SU-DHL-6 (cell line): Measurements from ENCODE around the gene PPIL4.
A peak's percentile ranks its signal among the peaks of the same experiment; 100 is the strongest.

ENCODE experiments used
- H2AFZ ChIP-seq: fragments of 200-600 bp; sonication (generic); 2 replicates; pipeline ENCODE4 v1.6.1; 2014; ENCODE audit warnings: low read depth, mild to moderate bottlenecking, moderate library complexity, mixed read lengths, antibody characterized with exemption, low read length; ENCODE audit not compliant: severe bottlenecking
- H3F3A ChIP-seq: fragments of 200-600 bp; shearing (Covaris generic); 2 replicates; pipeline ENCODE4 v1.6.0; 2016; ENCODE audit warnings: antibody characterized with exemption, mild to moderate bottlenecking; ENCODE audit not compliant: insufficient read depth
- H3K27ac ChIP-seq: fragments of 200-600 bp; sonication (generic); 2 replicates; pipeline ENCODE4 v1.5.1; 2016; ENCODE audit warnings: low read depth, mild to moderate bottlenecking, low read length, moderate library complexity, mixed read lengths
- H3K27me3 ChIP-seq: fragments of 200-600 bp; sonication (generic), shearing (Covaris generic); 2 replicates; pipeline ENCODE4 v1.6.0; 2014; ENCODE audit warnings: mild to moderate bottlenecking, low read length
- H3K36me3 ChIP-seq: fragments of 200-600 bp; sonication (generic); 2 replicates; pipeline ENCODE4 v1.6.1; 2014; ENCODE audit warnings: mild to moderate bottlenecking, low read length, mixed read lengths
- H3K4me2 ChIP-seq: fragments of 300-600, 200-600 bp; shearing (Covaris generic), sonication (generic); 2 replicates; pipeline ENCODE4 v1.6.0; 2014; ENCODE audit warnings: low read length, low read depth, mild to moderate bottlenecking; ENCODE audit not compliant: poor library complexity, severe bottlenecking
- H3K4me3 ChIP-seq: fragments of 200-600 bp; sonication (generic); 2 replicates; pipeline ENCODE4 v1.5.1; 2014; ENCODE audit warnings: antibody characterized with exemption, low read length, mild to moderate bottlenecking, mixed read lengths; ENCODE audit not compliant: insufficient read depth, poor library complexity, severe bottlenecking
- H3K79me2 ChIP-seq: fragments of 200-600 bp; sonication (generic); 2 replicates; pipeline ENCODE4 v1.6.1; 2014; ENCODE audit warnings: mild to moderate bottlenecking, low read length, moderate library complexity; ENCODE audit not compliant: insufficient read depth
- H3K9ac ChIP-seq: fragments of 200-600 bp; sonication (generic); 2 replicates; pipeline ENCODE4 v1.7.0; 2014; ENCODE audit warnings: mild to moderate bottlenecking, low read length
- H3K9me2 ChIP-seq: fragments of 200-600 bp; sonication (generic); replicated peaks from 2 replicates; pipeline ENCODE4 v1.6.1; 2014; ENCODE audit warnings: low read length; ENCODE audit not compliant: insufficient read depth
- H3K9me3 ChIP-seq: fragments of 200-600 bp; sonication (generic); 2 replicates; pipeline ENCODE4 v1.6.1; 2014; ENCODE audit warnings: low read length, mixed read lengths; ENCODE audit not compliant: insufficient read depth
- H4K20me1 ChIP-seq: fragments of 200-600 bp; sonication (generic); 2 replicates; pipeline ENCODE4 v1.6.1; 2014; ENCODE audit warnings: low read depth, mild to moderate bottlenecking, antibody characterized with exemption, low read length, moderate library complexity, mixed read lengths
- EZH2phosphoT487 ChIP-seq: fragments of 200-600 bp; sonication (generic), shearing (Covaris generic); conservative IDR thresholded peaks from 2 replicates; pipeline ENCODE4 v1.6.1; 2018; ENCODE audit warnings: mild to moderate bottlenecking, antibody characterized with exemption, low read length, moderate library complexity, mixed read lengths
- TF ChIP-seq, protein P1 (sequence below): fragments of 200-600 bp; sonication (generic); IDR thresholded peaks from one replicate; pipeline ENCODE4 v1.5.1; 2017; ENCODE audit warnings: antibody characterized with exemption, mild to moderate bottlenecking, low read length, moderate library complexity; ENCODE audit not compliant: insufficient read depth, poor library complexity, severe bottlenecking

The PPIL4 gene, protein sequence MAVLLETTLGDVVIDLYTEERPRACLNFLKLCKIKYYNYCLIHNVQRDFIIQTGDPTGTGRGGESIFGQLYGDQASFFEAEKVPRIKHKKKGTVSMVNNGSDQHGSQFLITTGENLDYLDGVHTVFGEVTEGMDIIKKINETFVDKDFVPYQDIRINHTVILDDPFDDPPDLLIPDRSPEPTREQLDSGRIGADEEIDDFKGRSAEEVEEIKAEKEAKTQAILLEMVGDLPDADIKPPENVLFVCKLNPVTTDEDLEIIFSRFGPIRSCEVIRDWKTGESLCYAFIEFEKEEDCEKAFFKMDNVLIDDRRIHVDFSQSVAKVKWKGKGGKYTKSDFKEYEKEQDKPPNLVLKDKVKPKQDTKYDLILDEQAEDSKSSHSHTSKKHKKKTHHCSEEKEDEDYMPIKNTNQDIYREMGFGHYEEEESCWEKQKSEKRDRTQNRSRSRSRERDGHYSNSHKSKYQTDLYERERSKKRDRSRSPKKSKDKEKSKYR

DNA sequence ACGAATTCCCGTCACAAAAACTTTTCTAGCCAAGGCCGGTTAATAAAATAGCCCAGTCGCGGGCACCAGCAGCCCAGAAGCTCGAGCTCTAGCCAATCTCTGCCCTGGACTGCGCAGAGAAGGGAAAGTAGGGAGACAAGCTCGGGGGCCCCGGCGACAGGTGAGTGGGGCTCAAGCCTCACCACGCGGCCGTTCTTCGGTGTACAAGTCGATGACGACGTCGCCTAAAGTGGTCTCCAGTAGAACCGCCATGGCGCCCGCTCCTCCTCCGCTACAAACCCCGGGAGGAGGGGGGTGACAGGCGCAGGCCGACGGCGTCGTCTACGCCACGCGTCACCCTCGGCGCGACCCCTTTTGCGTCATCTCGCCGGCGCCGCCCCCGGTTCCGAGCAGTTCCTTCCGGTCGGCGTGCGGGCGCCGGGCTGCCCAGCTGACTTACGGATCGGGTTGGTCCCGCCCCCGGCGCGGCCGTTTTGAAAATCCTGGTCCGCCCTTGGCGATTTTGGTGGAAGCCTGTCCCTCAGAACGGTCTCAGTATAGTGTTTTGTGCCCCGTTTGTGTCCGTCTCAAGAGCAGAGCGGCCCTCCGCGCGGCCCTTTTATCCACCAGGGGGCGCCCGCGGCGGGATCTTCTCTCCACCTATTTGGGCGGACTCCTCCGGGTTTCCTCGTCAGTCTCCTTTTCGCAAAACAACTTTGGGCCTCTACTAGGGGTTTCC lies at the start of gene PPIL4:
PPIL4 (minus strand) TSS at position 290 of the 718 bp plus-strand sequence; CDS start at position 252, 38 bp downstream.
- Histone ChIP-seq H3K27me3 (no peaks in the 10 kb centered on the region), H2AFZ (peak within 1 kb of the TSS; percentile 97), H3K36me3 (peaks cover 4% of the 10 kb centered on the region; the same call in 1 of the 2 replicates), H3K4me3 (peak within 1 kb of the TSS; percentile 83), H3K4me2 (peak within 1 kb of the TSS; percentile 87), H3K9me3 (no peaks in the 10 kb centered on the region), H3F3A (peaks cover 12% of the 10 kb centered on the region), H3K27ac (peak within 1 kb of the TSS; percentile 93), H3K9ac (peak within 1 kb of the TSS; percentile 86), H4K20me1 (peaks cover 3% of the 10 kb centered on the region; the same call in 1 of the 2 replicates), H3K9me2 (no peaks in the 10 kb centered on the region), H3K79me2 (peaks cover 45% of the 10 kb centered on the region)
- TF ChIP-seq EZH2phosphoT487 = no peak
- TF ChIP-seq, protein P1, sequence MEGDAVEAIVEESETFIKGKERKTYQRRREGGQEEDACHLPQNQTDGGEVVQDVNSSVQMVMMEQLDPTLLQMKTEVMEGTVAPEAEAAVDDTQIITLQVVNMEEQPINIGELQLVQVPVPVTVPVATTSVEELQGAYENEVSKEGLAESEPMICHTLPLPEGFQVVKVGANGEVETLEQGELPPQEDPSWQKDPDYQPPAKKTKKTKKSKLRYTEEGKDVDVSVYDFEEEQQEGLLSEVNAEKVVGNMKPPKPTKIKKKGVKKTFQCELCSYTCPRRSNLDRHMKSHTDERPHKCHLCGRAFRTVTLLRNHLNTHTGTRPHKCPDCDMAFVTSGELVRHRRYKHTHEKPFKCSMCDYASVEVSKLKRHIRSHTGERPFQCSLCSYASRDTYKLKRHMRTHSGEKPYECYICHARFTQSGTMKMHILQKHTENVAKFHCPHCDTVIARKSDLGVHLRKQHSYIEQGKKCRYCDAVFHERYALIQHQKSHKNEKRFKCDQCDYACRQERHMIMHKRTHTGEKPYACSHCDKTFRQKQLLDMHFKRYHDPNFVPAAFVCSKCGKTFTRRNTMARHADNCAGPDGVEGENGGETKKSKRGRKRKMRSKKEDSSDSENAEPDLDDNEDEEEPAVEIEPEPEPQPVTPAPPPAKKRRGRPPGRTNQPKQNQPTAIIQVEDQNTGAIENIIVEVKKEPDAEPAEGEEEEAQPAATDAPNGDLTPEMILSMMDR = peak; percentile 99

GRCh38 chr6:149593408-149593807 lies 47.6 kb upstream of the PPIL4 start:
- H3K4me3 ChIP-seq = no peak overlapping the region
- peaks cover 25% of the 10 kb centered on the region; the same call in 1 of the 2 replicates for H3F3A ChIP-seq
- no peaks in the 10 kb centered on the region for H3K27me3 ChIP-seq
- H3K4me2 ChIP-seq = no peak overlapping the region
- no peaks in the 10 kb centered on the region for H3K9me3 ChIP-seq
- H2AFZ ChIP-seq = no peak overlapping the region
- H3K9ac ChIP-seq = no peak overlapping the region
- no peaks in the 10 kb centered on the region for H3K79me2 ChIP-seq
- no peak overlapping the region for H3K27ac ChIP-seq
- H3K9me2 ChIP-seq = no peaks in the 10 kb centered on the region
- TF ChIP-seq, protein P1 = no peak
- TF ChIP-seq EZH2phosphoT487 = no peak
- no peaks in the 10 kb centered on the region for H4K20me1 ChIP-seq
- H3K36me3 ChIP-seq = peaks cover 28% of the 10 kb centered on the region; the same call in 1 of the 2 replicates

- Histone ChIP-seq H4K20me1 (no peaks in the 10 kb centered on the region), H3K9me2 (no peaks in the 10 kb centered on the region), H3K27ac (no peak overlapping the region), H3K79me2 (no peaks in the 10 kb centered on the region), H3K4me2 (no peak overlapping the region), H3K4me3 (no peak overlapping the region), H2AFZ (no peak overlapping the region), H3K36me3 (peaks cover 28% of the 10 kb centered on the region; the same call in 1 of the 2 replicates), H3K27me3 (no peaks in the 10 kb centered on the region), H3F3A (peaks cover 25% of the 10 kb centered on the region; the same call in 1 of the 2 replicates), H3K9ac (no peak overlapping the region), H3K9me3 (no peaks in the 10 kb centered on the region)
- TF ChIP-seq, protein P1 = no peak
- TF ChIP-seq EZH2phosphoT487 = no peak
Measured at GRCh38 chr6:149592983-149593382, 47.1 kb upstream of the PPIL4 start.
